Measurements from ENCODE around the gene ZNF319. TPM values are rescaled to one million over a fixed set of nuclear protein-coding genes. Genes with fewer than 3 reads are reported as not detected.

Gene ZNF319
- total and polyA plus RNA-seq, 10 of the 15 experiments (the other 5 are each of a cell fraction or from before 2014, with no cell fraction given) = 0.29 to 7.4 (median 1.7) TPM

- Histone ChIP-seq H3K9me3 (replicated peaks; ENCODE audit: control insufficient read depth, insufficient read depth, low read length) (no peaks in the 10 kb centered on the region), H3K36me3 (ENCODE audit: control insufficient read depth in 2 of 2, insufficient read depth in 2 of 2, low read length in 1 of 2) (no peaks in the 10 kb centered on the region; a peak in 1 of 4 replicates), H4K20me1 (ENCODE audit: control insufficient read depth, insufficient read depth) (no peaks in the 10 kb centered on the region), H3K4me1 (ENCODE audit: control insufficient read depth, insufficient read depth, low read length) (no peaks in the 10 kb centered on the region; the same call in 1 of the 2 replicates), H3K4me2 (ENCODE audit: control insufficient read depth, insufficient read depth) (peak overlapping the region; percentile 85), H2AFZ (ENCODE audit: control insufficient read depth, low read depth, low read length) (peak overlapping the region; percentile 77), H3K4me3 (peak overlapping the region; percentile 67), H3K27me3 (replicated peaks in 1 of 2; ENCODE audit: control insufficient read depth in 2 of 2, insufficient read depth in 2 of 2, low read length in 1 of 2) (peaks cover 11 to 13% of the 10 kb centered on the region in 2 experiments), H3K9ac (ENCODE audit: control insufficient read depth, insufficient read depth, low read length) (no peak overlapping the region), H3K79me2 (ENCODE audit: control insufficient read depth, insufficient read depth, low read length) (no peaks in the 10 kb centered on the region), H3K27ac (ENCODE audit: control insufficient read depth, insufficient read depth) (no peak overlapping the region)
- SMC1A ChIA-PET (ENCODE audit: uncharacterized antibody, unreplicated experiment) = interaction anchor here (0.9 to 2.3 kb wide), 2 partner anchors 97 to 102 kb away, joined by 4 to 17 read pairs; no protein-coding TSS in a partner anchor
- RAD21 ChIA-PET (ENCODE audit: unreplicated experiment) = interaction anchor here (0.6 to 3.8 kb wide), 4 partner anchors 82 to 105 kb away, joined by 4 to 27 read pairs (median 5); partner anchors contain the start of gene CFAP20
- intact Hi-C loops (cut with micrococcal nuclease; ENCODE audit: unreplicated experiment) = loop anchor here (2.0 to 10.0 kb wide), 3 partner anchors 104 to 463 kb away; partner anchors contain the start of genes CFAP20 and CSNK2A2
- TF ChIP-seq BRCA1 (IDR thresholded peaks at IDR 0.05; ENCODE audit: low read depth, low read length) (no peak), MXI1 (IDR thresholded peaks at IDR 0.05; ENCODE audit: low read depth, low read length) (no peak), ZNF687 (IDR thresholded peaks at IDR 0.05) (0 out of 2 replicates have a peak, but pooled peaks have one; percentile 16), LARP7 (IDR thresholded peaks at IDR 0.05) (0 out of 2 replicates have a peak, but pooled peaks have one; percentile 14), TBL1XR1 (IDR thresholded peaks at IDR 0.05; ENCODE audit: low read depth, low read length) (no peak)
- no TSS peak for BruUV-seq (replicated peaks)
- WGBS (ENCODE audit: insufficient coverage, insufficient replicate concordance, low lambda C conversion rate, missing lambda C conversion rate) = 22% methylated on average over 57 of the region's 57 CpGs
- DNase-seq (ENCODE audit: low read depth, low spot score) = no peak
- peak; percentile 7 for ATAC-seq
- in situ Hi-C loops (cut with MboI) = loop anchor here (5.0 kb wide), 1 partner anchor 103 kb away; the partner anchor contains the start of gene CFAP20
- POLR2A ChIA-PET = interaction anchor here (0.6 to 1.7 kb wide), 3 partner anchors 97 to 605 kb away, joined by 3 to 9 read pairs (median 5); partner anchors contain the start of genes CFAP20 and CNOT1
- CTCF ChIA-PET = interaction anchor here (1.2 to 3.0 kb wide), 6 partner anchors 20 to 282 kb away, joined by 3 to 21 read pairs (median 6); no protein-coding TSS in a partner anchor
- FAIRE-seq = no peak
These were observed 24.2 kb upstream of the ZNF319 start for GRCh38 chr16:58024486-58025350.

Data from GM12878 (cell line).